Trophoblast cell (in vitro differentiated cells and primary cell): ENCODE measurements around the gene F5.

Experiments used
- DNase-seq, 2 donors: peaks; one replicate each; pipeline ENCODE4 v3.0.0-alpha.2; 2016
- H2AFZ ChIP-seq: 2 replicates; pipeline ENCODE4 v1.6.1; 2013; ENCODE audit warnings: low read length, moderate library complexity, mild to moderate bottlenecking; ENCODE audit not compliant: insufficient read depth, poor library complexity
- H2AK5ac ChIP-seq: 2 replicates; pipeline ENCODE4 v1.6.1; 2013; ENCODE audit warnings: mild to moderate bottlenecking, low read length
- H2BK120ac ChIP-seq: 2 replicates; pipeline ENCODE4 v1.6.1; 2013; ENCODE audit warnings: low read length, mild to moderate bottlenecking, moderate library complexity; ENCODE audit not compliant: insufficient read depth, poor library complexity
- H2BK12ac ChIP-seq: 2 replicates; pipeline ENCODE4 v1.6.1; 2013; ENCODE audit warnings: mild to moderate bottlenecking, low read length, moderate library complexity
- H2BK5ac ChIP-seq: 2 replicates; pipeline ENCODE4 v1.6.1; 2013; ENCODE audit warnings: low read length, low read depth, moderate library complexity, mild to moderate bottlenecking; ENCODE audit not compliant: poor library complexity
- H3K14ac ChIP-seq: 2 replicates; pipeline ENCODE4 v1.6.1; 2013; ENCODE audit warnings: mild to moderate bottlenecking, low read length
- H3K18ac ChIP-seq: 2 replicates; pipeline ENCODE4 v1.6.1; 2013; ENCODE audit warnings: mild to moderate bottlenecking, low read length
- H3K23ac ChIP-seq: 2 replicates; pipeline ENCODE4 v1.6.1; 2013; ENCODE audit warnings: low read length
- H3K27ac ChIP-seq: 2 replicates; pipeline ENCODE4 v1.5.1; 2013; ENCODE audit warnings: low read depth, mild to moderate bottlenecking, inconsistent platforms, low read length, moderate library complexity
- H3K27me3 ChIP-seq: 2 replicates; pipeline ENCODE4 v1.6.1; 2013; ENCODE audit warnings: inconsistent platforms, mild to moderate bottlenecking, low read length, moderate library complexity; ENCODE audit not compliant: insufficient read depth
- H3K36me3 ChIP-seq, 2 experiments: 1 replicate in 1 of 2; 2 replicates in 1 of 2; pipeline ENCODE4 v1.6.1; 2013; ENCODE audit warnings: low read length in 2 of 2, mild to moderate bottlenecking in 2 of 2, moderate library complexity in 1 of 2; ENCODE audit not compliant: insufficient read depth in 2 of 2, control insufficient read depth in 1 of 2
- H3K4ac ChIP-seq: 2 replicates; pipeline ENCODE4 v1.6.1; 2013; ENCODE audit warnings: low read depth, mild to moderate bottlenecking, low read length, moderate library complexity
- H3K4me1 ChIP-seq, 2 experiments: 1 replicate in 1 of 2; 2 replicates in 1 of 2; pipeline ENCODE4 v1.6.1; 2013; ENCODE audit warnings: low read length in 2 of 2, mild to moderate bottlenecking in 2 of 2, moderate library complexity in 1 of 2; ENCODE audit not compliant: insufficient read depth in 2 of 2, control insufficient read depth in 1 of 2
- H3K4me2 ChIP-seq: 2 replicates; pipeline ENCODE4 v1.6.1; 2013; ENCODE audit warnings: inconsistent platforms, mild to moderate bottlenecking, low read length, moderate library complexity
- H3K4me3 ChIP-seq: 2 replicates; pipeline ENCODE4 v1.5.1; 2013; ENCODE audit warnings: mild to moderate bottlenecking, low read depth, low read length, inconsistent platforms
- H3K79me1 ChIP-seq: one replicate; pipeline ENCODE4 v1.6.1; 2013; ENCODE audit warnings: low read length
- H3K79me2 ChIP-seq: 2 replicates; pipeline ENCODE4 v1.6.1; 2013; ENCODE audit warnings: low read length, mild to moderate bottlenecking; ENCODE audit not compliant: control insufficient read depth, insufficient read depth, poor library complexity
- H3K9ac ChIP-seq: 2 replicates; pipeline ENCODE4 v1.6.1; 2013; ENCODE audit warnings: mild to moderate bottlenecking, low read length
- H3K9me3 ChIP-seq: 2 replicates; pipeline ENCODE4 v1.6.1; 2013; ENCODE audit warnings: low read depth, mild to moderate bottlenecking, control low read depth, inconsistent platforms, low read length; ENCODE audit not compliant: insufficient read depth
- H4K12ac ChIP-seq: 2 replicates; pipeline ENCODE4 v1.6.1; 2013; ENCODE audit warnings: low read depth, mild to moderate bottlenecking, low read length, moderate library complexity
- H4K8ac ChIP-seq: 2 replicates; pipeline ENCODE4 v1.6.1; 2013; ENCODE audit warnings: low read depth, mild to moderate bottlenecking, low read length, moderate library complexity
- H4K91ac ChIP-seq: one replicate; pipeline ENCODE4 v1.6.1; 2013; ENCODE audit warnings: low read depth, mild to moderate bottlenecking, low read length, moderate library complexity
- WGBS: extraction: QIAGEN DNeasy Blood & Tissue Kit; methylation state at CpG from one replicate; pipeline ENCODE4 v1.1.7; 2013; ENCODE audit warnings: missing lambda C conversion rate; ENCODE audit not compliant: insufficient read length, insufficient coverage; ENCODE audit errors: extremely low coverage; 5-methylcytosine and 5-hydroxymethylcytosine counted together

F5 gene

GRCh38 chr1:169493251-169493650 lies 93.0 kb downstream of the F5 start:
- no peak overlapping the region for H4K8ac ChIP-seq
- no CpG with 5 or more reads among the region's 1 CpG for WGBS
- H3K27me3 ChIP-seq = no peaks in the 10 kb centered on the region
- peaks cover 3 to 9% of the 10 kb centered on the region in 2 experiments for H3K4me1 ChIP-seq
- H3K9ac ChIP-seq = no peak overlapping the region
- H3K36me3 ChIP-seq = no peaks in the 10 kb centered on the region
- no peak overlapping the region for H4K91ac ChIP-seq
- H2AK5ac ChIP-seq = no peak overlapping the region
- H2BK120ac ChIP-seq = no peak overlapping the region
- H4K12ac ChIP-seq = no peak overlapping the region
- peaks cover 2% of the 10 kb centered on the region for H3K79me1 ChIP-seq
- H3K27ac ChIP-seq = no peak overlapping the region
- H3K79me2 ChIP-seq = no peaks in the 10 kb centered on the region
- no peak overlapping the region for H2BK5ac ChIP-seq
- no peak overlapping the region for H2BK12ac ChIP-seq
- H3K4me3 ChIP-seq = no peak overlapping the region
- no peak overlapping the region for H2AFZ ChIP-seq
- no peak overlapping the region for H3K14ac ChIP-seq
- H3K23ac ChIP-seq = no peak overlapping the region
- H3K9me3 ChIP-seq = peaks cover 2% of the 10 kb centered on the region
- H3K18ac ChIP-seq = no peak overlapping the region
- H3K4me2 ChIP-seq = no peak overlapping the region
- H3K4ac ChIP-seq = no peak overlapping the region
- DNase-seq = peak; percentile 29 to 79

GRCh38 chr1:169491845-169492281 lies 94.4 kb downstream of the F5 start:
- no CpG with 5 or more reads among the region's 3 CpGs for WGBS

GRCh38 chr1:169488157-169488556 lies 98.1 kb downstream of the F5 start:
- no peak overlapping the region for H2AFZ ChIP-seq
- no peak overlapping the region for H3K9ac ChIP-seq
- H3K23ac ChIP-seq = no peak overlapping the region
- H3K4me2 ChIP-seq = no peak overlapping the region
- no peak overlapping the region for H2BK120ac ChIP-seq
- H2BK5ac ChIP-seq = no peak overlapping the region
- no peaks in the 10 kb centered on the region for H3K36me3 ChIP-seq
- no peak overlapping the region for H2BK12ac ChIP-seq
- no peak overlapping the region for H4K12ac ChIP-seq
- H3K4me3 ChIP-seq = no peak overlapping the region
- H2AK5ac ChIP-seq = no peak overlapping the region
- no peak for DNase-seq
- no peak overlapping the region for H3K27ac ChIP-seq
- H3K79me2 ChIP-seq = peaks cover 11% of the 10 kb centered on the region
- no peak overlapping the region for H3K4ac ChIP-seq
- no CpG with 5 or more reads among the region's 4 CpGs for WGBS
- H3K27me3 ChIP-seq = no peaks in the 10 kb centered on the region
- no peak overlapping the region for H3K18ac ChIP-seq
- no peak overlapping the region for H4K8ac ChIP-seq
- H3K9me3 ChIP-seq = peaks cover 3% of the 10 kb centered on the region
- peaks cover 6 to 16% of the 10 kb centered on the region in 2 experiments for H3K4me1 ChIP-seq
- no peak overlapping the region for H4K91ac ChIP-seq
- peaks cover 11% of the 10 kb centered on the region for H3K79me1 ChIP-seq
- no peak overlapping the region for H3K14ac ChIP-seq

More at GRCh38 chr1:169491845-169492281, 94.4 kb downstream of the F5 start:
- H4K91ac ChIP-seq = no peak overlapping the region
- no peaks in the 10 kb centered on the region for H3K36me3 ChIP-seq
- H3K4me3 ChIP-seq = no peak overlapping the region
- peak overlapping the region; percentile 4 for H3K14ac ChIP-seq
- H2AFZ ChIP-seq = no peak overlapping the region
- no peak overlapping the region for H2AK5ac ChIP-seq
- H3K9me3 ChIP-seq = peaks cover 3% of the 10 kb centered on the region
- H2BK120ac ChIP-seq = no peak overlapping the region
- H3K79me2 ChIP-seq = no peaks in the 10 kb centered on the region
- H3K4me2 ChIP-seq = no peak overlapping the region
- H3K23ac ChIP-seq = no peak overlapping the region
- no peak overlapping the region for H3K9ac ChIP-seq
- no peak overlapping the region for H3K18ac ChIP-seq
- no peak overlapping the region for H4K12ac ChIP-seq
- H3K27me3 ChIP-seq = no peaks in the 10 kb centered on the region
- H3K79me1 ChIP-seq = no peaks in the 10 kb centered on the region
- H2BK12ac ChIP-seq = no peak overlapping the region
- H3K4me1 ChIP-seq = peaks cover 6 to 11% of the 10 kb centered on the region in 2 experiments
- no peak for DNase-seq
- H2BK5ac ChIP-seq = no peak overlapping the region
- no peak overlapping the region for H4K8ac ChIP-seq
- H3K27ac ChIP-seq = no peak overlapping the region
- no peak overlapping the region for H3K4ac ChIP-seq

GRCh38 chr1:169487561-169487960 lies 98.7 kb downstream of the F5 start:
- no peak overlapping the region for H2BK5ac ChIP-seq
- DNase-seq = peak in 1 of 2 donors; percentile 6
- no peaks in the 10 kb centered on the region for H3K36me3 ChIP-seq
- no peak overlapping the region for H4K12ac ChIP-seq
- peaks cover 3% of the 10 kb centered on the region for H3K9me3 ChIP-seq
- no peak overlapping the region for H3K18ac ChIP-seq
- H3K4me3 ChIP-seq = no peak overlapping the region
- no peak overlapping the region for H2AFZ ChIP-seq
- peaks cover 6 to 16% of the 10 kb centered on the region in 2 experiments for H3K4me1 ChIP-seq
- no CpG with 5 or more reads among the region's 16 CpGs for WGBS
- no peak overlapping the region for H2BK12ac ChIP-seq
- no peak overlapping the region for H4K91ac ChIP-seq
- no peak overlapping the region for H3K4me2 ChIP-seq
- peaks cover 11% of the 10 kb centered on the region for H3K79me1 ChIP-seq
- H3K27ac ChIP-seq = no peak overlapping the region
- no peak overlapping the region for H2BK120ac ChIP-seq
- no peak overlapping the region for H4K8ac ChIP-seq
- H3K79me2 ChIP-seq = peaks cover 11% of the 10 kb centered on the region
- no peak overlapping the region for H3K14ac ChIP-seq
- H3K27me3 ChIP-seq = no peaks in the 10 kb centered on the region
- no peak overlapping the region for H3K23ac ChIP-seq
- H3K4ac ChIP-seq = no peak overlapping the region
- no peak overlapping the region for H2AK5ac ChIP-seq
- no peak overlapping the region for H3K9ac ChIP-seq
